ENCODE results near the gene SSR3.
"Not testable (repeated sequence)": the region's sequence is repeated elsewhere in the genome, so short reads cannot be mapped to it uniquely, and the experiment has no call there.

SSR3 gene

GRCh38 chr3:156554842-156555687, at the start of gene SSR3:
Gene SSR3 (minus strand): TSS chr3:156555117. CDS start chr3:156555089, 28 bp downstream.
- DNase-seq (ENCODE audit: low spot score), result peak; percentile 98

- DNase-seq (ENCODE audit: low spot score), result no peak
Measured at GRCh38 chr3:156604064-156604641, 49.2 kb upstream of the SSR3 start.

GRCh38 chr3:156603379-156604017, 48.6 kb upstream of the SSR3 start:
- DNase-seq (ENCODE audit: low spot score), result no peak

DNA sequence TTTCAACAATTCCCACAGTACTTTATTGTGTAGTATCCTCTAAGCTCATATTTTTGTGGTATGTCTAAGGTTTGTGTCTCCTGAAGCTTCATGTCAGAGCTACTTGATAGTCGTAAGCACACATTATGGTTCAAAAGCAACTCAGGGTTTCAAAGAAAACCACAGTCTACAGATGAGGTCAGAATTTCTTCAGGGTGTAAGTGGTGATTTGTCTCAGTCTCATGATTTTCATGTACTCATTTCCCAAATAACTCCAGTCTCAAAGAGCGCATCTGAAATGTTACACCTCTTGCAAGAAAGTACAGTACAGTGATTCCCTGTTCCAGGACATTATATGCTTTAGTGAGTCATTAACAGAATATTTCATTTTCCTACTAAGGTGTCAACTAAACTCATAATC, 47.5 kb upstream of the SSR3 start:
- DNase-seq (ENCODE audit: low spot score), result no peak

DNA sequence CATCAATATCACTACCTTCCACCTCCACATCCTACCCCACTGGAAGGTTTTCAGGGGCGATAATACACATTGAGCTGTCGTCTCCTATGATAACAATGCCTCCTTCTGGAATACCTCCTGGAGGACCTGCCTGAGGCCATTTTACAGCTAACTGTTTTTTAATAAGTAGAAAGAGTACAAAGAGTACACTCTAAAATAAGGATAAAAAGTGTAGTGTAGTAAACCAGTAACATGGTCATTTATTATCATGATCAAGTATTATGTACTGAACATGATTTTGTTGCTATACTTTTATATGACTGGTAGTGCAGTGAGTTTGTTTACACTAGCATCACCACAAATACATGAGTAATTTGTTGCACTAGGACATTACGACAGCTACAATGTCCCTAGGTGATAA, 46.6 kb upstream of the SSR3 start:
- DNase-seq (ENCODE audit: low spot score), result no peak

- DNase-seq (ENCODE audit: low spot score), result no peak
Measured at GRCh38 chr3:156600834-156601233, 45.9 kb upstream of the SSR3 start.

GRCh38 chr3:156599089-156599874, 44.4 kb upstream of the SSR3 start:
- no peak for DNase-seq (ENCODE audit: low spot score)

DNA sequence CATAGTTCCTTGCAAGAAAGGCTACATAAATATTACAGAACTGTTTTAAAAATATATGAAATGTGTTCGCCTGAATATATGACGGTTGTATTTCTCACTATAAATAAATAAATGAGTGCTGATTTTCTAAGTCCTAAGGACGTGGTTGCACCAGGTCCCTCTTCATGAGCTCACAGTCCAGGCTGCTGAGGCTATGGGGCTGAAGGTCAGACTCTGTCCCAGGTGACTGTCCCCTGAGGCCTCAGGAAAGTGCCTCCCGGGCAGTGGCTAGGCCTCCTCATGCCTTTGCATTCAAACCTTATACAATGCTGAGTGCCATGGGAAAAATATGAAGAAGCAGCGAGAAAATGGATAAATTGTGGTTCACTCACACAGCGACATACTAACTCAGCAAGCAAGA, 43.5 kb upstream of the SSR3 start:
- DNase-seq (ENCODE audit: low spot score), result no peak

- no peak for DNase-seq (ENCODE audit: low spot score)
Measured at GRCh38 chr3:156594219-156594683, 39.3 kb upstream of the SSR3 start.

GRCh38 chr3:156593814-156594213, 38.9 kb upstream of the SSR3 start:
- DNase-seq (ENCODE audit: low spot score), result no peak

GRCh38 chr3:156589806-156590205, 34.9 kb upstream of the SSR3 start:
- not testable (repeated sequence) for DNase-seq (ENCODE audit: low spot score)

DNA sequence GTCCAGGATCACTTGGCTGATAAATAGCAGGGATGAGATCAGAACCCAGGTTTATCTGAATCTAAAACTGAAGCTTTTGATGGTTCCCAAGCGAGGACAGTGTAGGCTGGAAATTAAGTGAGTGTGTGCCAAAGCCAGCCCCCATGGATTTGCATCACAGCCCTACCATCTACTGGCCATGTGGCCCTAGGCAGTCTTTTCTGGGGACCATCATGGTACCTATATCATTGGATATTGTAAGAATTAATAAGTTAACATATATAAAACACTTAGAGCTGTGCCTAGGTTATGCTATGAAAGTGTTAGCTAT, 32.8 kb upstream of the SSR3 start:
- no peak for DNase-seq (ENCODE audit: low spot score)

DNA sequence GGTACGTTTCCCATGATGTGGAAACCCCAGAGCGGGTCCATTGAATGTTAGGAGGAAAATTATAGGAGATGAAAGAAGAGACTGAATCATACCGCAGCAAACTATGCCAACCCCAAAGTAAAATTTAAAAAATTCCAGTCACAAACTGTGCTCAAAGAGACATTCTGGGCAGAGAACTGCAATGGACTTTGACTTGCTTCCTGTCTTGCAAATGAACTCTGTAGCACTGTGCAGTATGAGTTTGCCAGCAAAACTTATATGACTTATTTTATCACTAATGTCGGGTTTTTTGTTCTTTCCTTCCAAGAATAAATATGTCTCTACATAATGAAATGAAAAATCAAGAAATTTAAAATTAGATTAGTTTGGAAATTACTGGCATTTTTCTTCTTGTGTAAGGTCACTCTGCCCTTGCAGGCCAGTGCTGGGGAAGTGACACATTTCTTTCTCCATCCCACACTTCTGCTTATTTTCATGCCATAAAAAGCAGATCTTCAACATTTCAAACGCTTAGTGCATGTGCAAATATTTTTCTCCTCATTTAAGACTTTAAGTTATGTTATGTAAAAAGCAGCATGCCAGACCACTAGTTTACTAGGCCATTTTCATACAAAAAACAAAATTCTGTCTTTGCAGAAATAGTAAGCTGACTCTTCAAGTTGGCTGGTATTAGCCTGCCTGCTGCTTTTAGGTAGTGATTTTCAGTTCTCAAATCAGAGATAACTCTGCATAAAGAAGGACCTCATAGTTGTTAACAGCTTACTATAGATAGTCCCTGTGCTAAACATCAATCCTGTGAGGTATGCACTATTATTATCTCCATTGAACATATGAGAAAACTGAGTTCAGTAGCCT, 32.2 kb upstream of the SSR3 start:
- no peak for DNase-seq (ENCODE audit: low spot score)

DNA sequence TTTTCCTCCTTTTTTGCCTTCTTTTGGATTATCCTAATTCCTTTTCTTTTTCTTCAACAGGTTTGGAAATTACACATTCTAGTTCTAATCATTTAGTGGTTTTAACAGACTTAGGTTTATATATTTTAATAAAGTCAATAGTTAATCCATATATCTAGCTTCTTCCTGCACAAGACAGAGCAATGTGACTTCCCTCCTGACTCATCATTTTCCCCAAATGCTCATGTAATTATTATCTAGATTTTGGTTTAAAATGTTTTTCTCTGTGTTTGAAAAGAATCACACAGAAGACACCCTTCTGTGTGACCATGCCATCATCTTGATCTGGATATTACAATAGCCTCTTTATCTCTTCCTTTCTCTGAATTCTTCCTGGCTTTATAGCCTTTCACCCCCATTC, 28.6 kb upstream of the SSR3 start:
- no peak for DNase-seq (ENCODE audit: low spot score)

GRCh38 chr3:156582532-156583183, 27.7 kb upstream of the SSR3 start:
- no peak for DNase-seq (ENCODE audit: low spot score)

GRCh38 chr3:156581954-156582353, 27.0 kb upstream of the SSR3 start:
- no peak for DNase-seq (ENCODE audit: low spot score)

GRCh38 chr3:156581033-156581432, 26.1 kb upstream of the SSR3 start:
- no peak for DNase-seq (ENCODE audit: low spot score)

- no peak for DNase-seq (ENCODE audit: low spot score)
Measured at GRCh38 chr3:156579427-156579851, 24.5 kb upstream of the SSR3 start.

DNA sequence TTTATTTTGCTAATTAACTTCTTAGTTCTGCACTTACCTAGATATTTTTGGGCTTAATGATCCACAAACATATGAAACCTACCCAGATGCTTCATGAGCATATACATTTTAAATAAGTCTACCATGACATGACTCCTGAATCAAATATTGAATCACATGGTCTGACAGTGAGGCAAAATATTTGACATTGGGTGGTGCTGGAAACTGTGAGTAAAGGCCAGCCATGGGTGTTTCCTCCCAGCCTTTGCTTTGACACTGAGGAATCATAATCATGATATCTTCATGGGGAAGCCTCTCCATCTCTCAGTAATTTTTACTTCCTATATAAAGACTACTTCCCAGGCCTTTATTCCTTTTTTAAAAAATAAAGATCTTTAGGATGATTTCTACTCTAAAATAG, 22.8 kb upstream of the SSR3 start:
- no peak for DNase-seq (ENCODE audit: low spot score)

DNA sequence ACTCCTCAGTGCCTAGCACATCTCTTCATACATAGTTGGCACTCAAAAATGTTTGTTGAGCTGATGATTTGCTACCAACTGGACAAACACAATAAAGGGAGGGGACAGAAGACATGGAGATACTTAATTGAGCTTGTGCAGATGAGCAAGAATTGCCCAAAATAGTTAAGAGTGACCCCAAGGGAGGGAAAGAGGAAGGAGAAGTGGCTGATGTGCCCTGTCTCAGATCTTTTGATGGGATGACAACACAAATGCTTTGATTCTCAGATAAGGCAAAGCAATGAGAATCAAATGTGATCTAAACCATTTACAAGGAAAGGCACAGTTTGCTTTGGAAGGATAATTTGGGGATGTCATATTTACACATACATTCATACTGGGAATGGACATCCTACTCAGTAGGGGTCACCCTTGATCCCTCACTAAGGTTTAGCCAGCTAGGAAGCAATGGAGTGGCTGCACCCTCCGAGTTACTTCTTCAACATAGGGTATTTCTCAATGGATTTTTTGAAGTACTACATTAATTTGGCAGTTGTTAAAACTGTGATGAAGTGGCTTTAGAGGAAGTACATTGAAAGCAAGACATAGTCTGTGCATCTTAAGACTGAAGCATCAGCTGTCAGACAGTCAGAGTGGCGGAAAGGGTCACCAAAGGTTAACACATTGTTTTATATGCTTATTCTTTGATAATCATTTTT, 21.9 kb upstream of the SSR3 start:
- no peak for DNase-seq (ENCODE audit: low spot score)

All from CD4-positive, alpha-beta T cell treated with Interleukin-15 for 4 hours (primary cell).